Fibroblast of lung (primary cell): ENCODE data around the gene MYOM3.

ENCODE experiments used
- CTCF ChIP-seq, 2 donors: IDR thresholded peaks in 1 of 2; conservative IDR thresholded peaks in 1 of 2; 1 replicate in 1 of 2; 2 replicates in 1 of 2; pipeline ENCODE4 v1.5.1; 2011 to 2012; ENCODE audit warnings: low read length in 2 of 2, control low read depth in 1 of 2, inconsistent platforms in 1 of 2, low read depth in 1 of 2, mild to moderate bottlenecking in 1 of 2
- EZH2 ChIP-seq: IDR thresholded peaks from 2 replicates; pipeline ENCODE4 v1.5.1; 2012; ENCODE audit warnings: low read length, control low read depth, mild to moderate bottlenecking; ENCODE audit errors: missing control alignments

DNA sequence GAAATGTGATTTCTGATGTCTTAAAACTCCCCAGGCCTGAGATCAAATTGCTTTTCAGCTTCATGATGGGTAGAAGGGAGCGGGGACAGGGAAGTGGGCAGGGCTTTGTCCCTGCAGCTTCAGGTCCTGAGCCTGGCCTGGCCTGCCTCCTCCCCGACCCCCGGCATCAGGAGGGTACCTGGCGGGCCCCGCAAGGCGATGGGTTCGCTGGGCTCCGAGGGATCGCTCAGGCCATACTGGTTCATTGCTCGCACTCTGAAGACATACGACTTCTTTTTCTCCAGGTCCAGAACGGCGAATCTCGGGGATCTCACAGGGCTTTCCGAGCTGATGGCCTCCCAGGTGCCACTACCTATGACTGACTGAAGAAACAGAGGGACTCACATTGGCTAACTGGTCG is 25.5 kb downstream of the MYOM3 start:
- TF ChIP-seq CTCF (conservative IDR thresholded peaks at IDR 0.05 in 1 of 2, IDR thresholded peaks at IDR 0.05 in 1 of 2; ENCODE audit: low read depth in 1 of 2, low read length in 2 of 2) (no peak), EZH2 (no peak)
